ENCODE data around the gene AADACL4. TPM values are rescaled to one million over a fixed set of nuclear protein-coding genes. Genes with fewer than 3 reads are reported as not detected.
A peak's percentile ranks its signal among the peaks of the same experiment; 100 is the strongest.

Gene AADACL4
- total RNA-seq, 2 donors from 2014 or later, result not detected

DNA sequence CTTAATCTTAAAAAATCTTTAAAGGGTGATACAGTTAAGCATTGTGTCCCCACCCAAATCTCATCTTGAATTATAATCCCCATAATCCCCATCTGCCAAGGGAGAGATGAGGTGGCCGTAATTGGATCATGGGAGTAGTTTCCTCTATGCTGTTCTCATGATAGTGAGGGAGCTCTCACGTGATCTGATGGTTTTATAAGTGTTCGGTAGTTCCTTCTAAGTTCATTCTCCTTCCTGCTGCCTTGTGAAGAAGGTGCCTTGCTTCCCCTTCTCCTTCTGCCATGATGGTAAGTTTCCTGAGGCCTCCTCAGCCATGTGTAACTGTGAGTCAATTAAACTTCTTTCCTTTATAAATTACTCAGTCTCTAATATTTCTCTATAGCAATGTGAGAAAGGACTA, 36.6 kb upstream of the AADACL4 start:
- Histone ChIP-seq H3K4me1 (peaks cover 0 to 37% of the 10 kb centered on the region in 2 donors), H3K4me3 (no peak overlapping the region)

DNA sequence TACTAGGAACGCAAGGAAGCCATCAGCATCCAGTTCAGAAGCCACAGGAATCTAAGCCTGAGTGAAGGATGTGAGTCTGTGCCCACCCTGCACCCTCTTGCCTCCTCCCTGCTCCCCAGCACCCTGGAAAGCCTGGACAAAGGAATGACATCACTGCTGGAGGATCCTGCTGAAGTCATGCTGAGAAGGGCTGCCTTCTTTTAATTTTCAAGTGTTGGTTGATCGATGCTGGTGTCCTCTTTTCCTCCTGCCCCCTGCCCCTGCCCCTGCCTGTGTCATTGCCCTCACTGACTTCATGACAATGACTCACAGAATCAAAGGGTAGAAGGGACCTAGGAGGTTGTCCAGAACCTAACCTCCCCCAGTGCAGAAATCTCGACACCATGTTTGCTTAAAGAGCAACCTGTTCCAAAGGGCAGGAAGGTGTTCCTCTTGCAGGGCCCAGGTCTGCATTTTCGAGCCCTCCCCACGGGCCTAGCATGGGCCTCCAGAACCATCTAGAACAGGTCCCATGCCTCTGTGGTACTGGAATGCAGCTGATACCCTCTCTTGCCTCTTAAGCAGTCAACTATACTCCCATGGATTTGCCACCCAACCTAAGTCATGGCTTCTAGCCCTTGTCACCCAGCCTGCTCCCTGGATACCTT, 35.5 kb upstream of the AADACL4 start:
- H3K4me3 ChIP-seq, result no peak overlapping the region
- H3K27ac ChIP-seq, result no peak overlapping the region
- TF ChIP-seq, protein P1, sequence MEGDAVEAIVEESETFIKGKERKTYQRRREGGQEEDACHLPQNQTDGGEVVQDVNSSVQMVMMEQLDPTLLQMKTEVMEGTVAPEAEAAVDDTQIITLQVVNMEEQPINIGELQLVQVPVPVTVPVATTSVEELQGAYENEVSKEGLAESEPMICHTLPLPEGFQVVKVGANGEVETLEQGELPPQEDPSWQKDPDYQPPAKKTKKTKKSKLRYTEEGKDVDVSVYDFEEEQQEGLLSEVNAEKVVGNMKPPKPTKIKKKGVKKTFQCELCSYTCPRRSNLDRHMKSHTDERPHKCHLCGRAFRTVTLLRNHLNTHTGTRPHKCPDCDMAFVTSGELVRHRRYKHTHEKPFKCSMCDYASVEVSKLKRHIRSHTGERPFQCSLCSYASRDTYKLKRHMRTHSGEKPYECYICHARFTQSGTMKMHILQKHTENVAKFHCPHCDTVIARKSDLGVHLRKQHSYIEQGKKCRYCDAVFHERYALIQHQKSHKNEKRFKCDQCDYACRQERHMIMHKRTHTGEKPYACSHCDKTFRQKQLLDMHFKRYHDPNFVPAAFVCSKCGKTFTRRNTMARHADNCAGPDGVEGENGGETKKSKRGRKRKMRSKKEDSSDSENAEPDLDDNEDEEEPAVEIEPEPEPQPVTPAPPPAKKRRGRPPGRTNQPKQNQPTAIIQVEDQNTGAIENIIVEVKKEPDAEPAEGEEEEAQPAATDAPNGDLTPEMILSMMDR (IDR thresholded peaks at IDR 0.05), result no peak
- H3K9me3 ChIP-seq, result no peaks in the 10 kb centered on the region
- DNase-seq (ENCODE audit: low spot score), result no peak
- peaks cover 5% of the 10 kb centered on the region for H3K36me3 ChIP-seq
- no peaks in the 10 kb centered on the region for H3K27me3 ChIP-seq
- H3K4me1 ChIP-seq, result peaks cover 0 to 29% of the 10 kb centered on the region in 2 donors

More for the DNA sequence above, 36.6 kb upstream of the AADACL4 start:
- Histone ChIP-seq H3K27me3 (no peaks in the 10 kb centered on the region), H3K9me3 (no peaks in the 10 kb centered on the region), H3K36me3 (peaks cover 5% of the 10 kb centered on the region), H3K27ac (no peak overlapping the region)
- TF ChIP-seq, protein P1 (IDR thresholded peaks at IDR 0.05), result no peak
- no peak for DNase-seq (ENCODE audit: low spot score)

DNA sequence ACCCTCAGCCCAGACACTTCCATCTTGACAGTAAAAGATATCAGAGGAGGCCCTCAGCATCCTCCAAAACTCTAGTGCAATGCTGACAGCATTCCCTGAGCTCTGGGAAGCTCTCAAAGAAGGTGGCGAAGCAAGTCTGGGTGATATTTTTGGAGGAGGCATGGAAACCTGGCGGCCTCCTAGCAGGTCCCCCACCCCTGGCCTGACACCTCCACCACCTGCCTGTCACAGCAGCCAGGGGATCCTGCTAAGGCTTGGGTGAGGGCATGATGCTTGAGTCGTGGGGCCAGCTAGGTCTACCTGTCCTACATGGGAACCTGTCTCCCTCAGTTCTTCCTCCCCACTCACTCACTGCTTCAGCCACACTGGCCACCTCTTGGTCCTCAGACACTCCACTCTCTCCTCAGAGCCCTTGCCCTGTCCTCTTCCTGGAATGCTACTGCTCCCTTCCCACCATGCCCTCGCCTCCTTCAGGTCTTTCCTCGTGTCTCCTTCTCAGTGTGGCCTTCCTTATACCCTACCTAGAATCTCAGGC, 34.3 kb upstream of the AADACL4 start:
- Histone ChIP-seq H3K27ac (peak overlapping the region in 1 of 2 donors; percentile 6), H3K27me3 (no peaks in the 10 kb centered on the region), H3K36me3 (peaks cover 5% of the 10 kb centered on the region), H3K4me3 (no peak overlapping the region), H3K4me1 (peaks cover 0 to 29% of the 10 kb centered on the region in 2 donors), H3K9me3 (no peaks in the 10 kb centered on the region)
- no peak for DNase-seq (ENCODE audit: low spot score)
- TF ChIP-seq, protein P1 (IDR thresholded peaks at IDR 0.05), result no peak

DNA sequence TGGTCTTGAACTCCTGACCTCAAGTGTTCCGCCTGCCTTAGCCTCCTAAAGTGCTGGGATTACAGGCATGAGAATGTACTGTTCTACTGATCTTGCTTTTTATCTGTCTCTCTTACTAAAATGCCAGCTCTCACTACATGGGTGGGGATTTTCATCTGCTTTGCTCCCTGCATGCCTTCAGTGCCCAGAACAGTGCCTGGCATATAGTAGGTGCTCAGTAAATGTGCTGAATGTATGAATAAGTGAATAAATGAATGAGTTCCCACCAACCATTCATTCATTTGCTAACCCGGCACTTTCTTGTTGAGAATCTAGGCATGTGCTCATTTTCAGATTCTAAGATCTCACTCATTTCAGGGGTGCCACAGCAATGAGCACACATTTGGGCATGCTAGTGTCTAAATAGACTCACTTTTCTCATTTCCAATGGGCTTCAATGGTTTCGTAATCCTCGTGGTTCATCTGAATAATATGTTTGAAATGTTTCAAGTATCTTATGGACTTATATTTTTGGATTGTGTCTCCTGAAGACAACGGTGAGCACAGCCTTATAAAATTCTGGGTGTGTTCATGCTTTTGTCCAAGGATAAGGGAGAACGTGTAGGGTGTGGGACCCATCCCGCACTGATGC, 33.5 kb upstream of the AADACL4 start:
- Histone ChIP-seq H3K27ac (no peak overlapping the region), H3K4me1 (peaks cover 0 to 29% of the 10 kb centered on the region in 2 donors), H3K4me3 (no peak overlapping the region), H3K9me3 (no peaks in the 10 kb centered on the region), H3K27me3 (no peaks in the 10 kb centered on the region), H3K36me3 (peaks cover 5% of the 10 kb centered on the region)
- no peak for DNase-seq (ENCODE audit: low spot score)
- TF ChIP-seq, protein P1 (IDR thresholded peaks at IDR 0.05), result no peak

DNA sequence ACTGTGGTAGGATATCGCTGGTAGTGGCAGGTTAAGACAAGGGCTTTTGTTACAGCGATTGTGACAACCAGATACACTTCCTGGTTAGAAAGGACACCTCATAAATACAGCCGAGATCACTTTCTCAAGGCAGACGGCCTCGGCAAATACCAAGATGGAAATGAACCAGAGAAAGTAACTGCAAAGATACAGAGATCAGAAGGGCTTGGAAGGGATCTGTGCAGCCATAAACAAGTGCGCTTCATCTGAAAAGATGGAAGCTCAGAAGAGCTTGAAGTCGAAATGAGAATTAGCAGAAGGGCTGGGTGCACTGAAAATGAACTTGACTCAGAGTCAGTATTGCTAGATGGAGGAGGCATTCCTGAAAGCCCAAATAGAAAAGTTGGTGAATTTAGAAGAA, 32.9 kb upstream of the AADACL4 start:
- no peak overlapping the region for H3K27ac ChIP-seq
- peaks cover 0 to 33% of the 10 kb centered on the region in 2 donors for H3K4me1 ChIP-seq
- H3K4me3 ChIP-seq, result no peak overlapping the region
- H3K36me3 ChIP-seq, result peaks cover 5% of the 10 kb centered on the region
- TF ChIP-seq, protein P1 (IDR thresholded peaks at IDR 0.05), result no peak
- no peaks in the 10 kb centered on the region for H3K9me3 ChIP-seq
- H3K27me3 ChIP-seq, result no peaks in the 10 kb centered on the region
- DNase-seq (ENCODE audit: low spot score), result no peak
